Activated naive CD4-positive, alpha-beta T cell treated with anti-CD3 and anti-CD28 coated beads, Interleukin-2, amount 50 U/mL, for 16 hours (primary cell): ENCODE data around the gene FES.

ENCODE experiments used
- DNase-seq: peaks from one replicate; pipeline ENCODE4 v3.0.0-alpha.2; 2020

FES gene

DNA sequence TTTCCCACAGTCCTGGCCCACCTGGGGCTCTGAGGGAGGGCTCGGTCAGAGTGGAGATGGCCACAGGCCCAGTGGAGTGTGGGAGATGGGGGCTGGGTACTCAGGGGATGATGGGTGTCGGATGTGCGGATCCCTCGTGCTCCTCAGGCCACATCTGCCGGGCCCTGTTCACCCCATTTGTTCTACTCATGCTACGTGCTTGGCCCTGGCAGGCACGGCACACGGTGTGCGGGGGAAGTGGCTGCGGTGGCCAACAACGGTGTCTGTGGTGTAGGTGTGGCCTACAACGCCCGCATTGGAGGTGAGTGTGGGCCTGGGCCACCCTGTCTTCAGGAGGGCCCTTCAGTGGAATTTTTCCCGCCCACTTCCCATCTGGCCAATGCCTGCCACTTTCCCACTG is 7.0 kb upstream of the FES start:
- DNase-seq: no peak

DNA sequence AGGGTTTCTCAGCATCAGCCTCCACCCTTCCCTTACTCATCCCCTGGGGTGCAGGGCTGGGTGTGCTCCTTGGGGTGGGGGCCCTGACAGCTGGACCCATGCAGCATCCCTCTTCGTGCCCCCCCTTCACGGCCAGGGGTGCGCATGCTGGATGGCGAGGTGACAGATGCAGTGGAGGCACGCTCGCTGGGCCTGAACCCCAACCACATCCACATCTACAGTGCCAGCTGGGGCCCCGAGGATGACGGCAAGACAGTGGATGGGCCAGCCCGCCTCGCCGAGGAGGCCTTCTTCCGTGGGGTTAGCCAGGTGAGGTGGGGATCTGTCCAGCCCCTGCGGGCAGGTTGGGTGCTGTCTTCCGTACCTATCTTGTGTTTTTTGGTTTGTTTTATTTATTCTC is 6.3 kb upstream of the FES start:
- DNase-seq: no peak

GRCh38 chr15:90878660-90879059 is 5.6 kb upstream of the FES start:
- DNase-seq: no peak

DNA sequence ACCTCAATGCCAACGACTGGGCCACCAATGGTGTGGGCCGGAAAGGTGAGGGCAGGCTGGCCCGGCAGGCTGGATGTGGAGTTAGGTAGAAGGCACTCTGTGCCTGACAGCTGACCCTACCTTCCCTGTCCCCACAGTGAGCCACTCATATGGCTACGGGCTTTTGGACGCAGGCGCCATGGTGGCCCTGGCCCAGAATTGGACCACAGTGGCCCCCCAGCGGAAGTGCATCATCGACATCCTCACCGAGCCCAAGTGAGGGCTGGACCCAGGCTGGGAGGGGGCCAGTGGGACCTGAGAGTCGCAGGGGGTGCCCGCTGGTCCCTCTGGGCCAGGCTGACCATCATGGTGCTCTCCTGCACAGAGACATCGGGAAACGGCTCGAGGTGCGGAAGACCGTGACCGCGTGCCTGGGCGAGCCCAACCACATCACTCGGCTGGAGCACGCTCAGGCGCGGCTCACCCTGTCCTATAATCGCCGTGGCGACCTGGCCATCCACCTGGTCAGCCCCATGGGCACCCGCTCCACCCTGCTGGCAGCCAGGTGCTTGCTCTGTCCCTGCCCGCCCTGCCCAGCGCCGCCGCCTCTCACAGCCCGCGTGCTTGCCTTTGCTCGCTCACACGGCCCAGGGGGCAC is 4.5 kb upstream of the FES start:
- no peak for DNase-seq

- no peak for DNase-seq
Observed at GRCh38 chr15:90880381-90881145, 3.7 kb upstream of the FES start.

DNA sequence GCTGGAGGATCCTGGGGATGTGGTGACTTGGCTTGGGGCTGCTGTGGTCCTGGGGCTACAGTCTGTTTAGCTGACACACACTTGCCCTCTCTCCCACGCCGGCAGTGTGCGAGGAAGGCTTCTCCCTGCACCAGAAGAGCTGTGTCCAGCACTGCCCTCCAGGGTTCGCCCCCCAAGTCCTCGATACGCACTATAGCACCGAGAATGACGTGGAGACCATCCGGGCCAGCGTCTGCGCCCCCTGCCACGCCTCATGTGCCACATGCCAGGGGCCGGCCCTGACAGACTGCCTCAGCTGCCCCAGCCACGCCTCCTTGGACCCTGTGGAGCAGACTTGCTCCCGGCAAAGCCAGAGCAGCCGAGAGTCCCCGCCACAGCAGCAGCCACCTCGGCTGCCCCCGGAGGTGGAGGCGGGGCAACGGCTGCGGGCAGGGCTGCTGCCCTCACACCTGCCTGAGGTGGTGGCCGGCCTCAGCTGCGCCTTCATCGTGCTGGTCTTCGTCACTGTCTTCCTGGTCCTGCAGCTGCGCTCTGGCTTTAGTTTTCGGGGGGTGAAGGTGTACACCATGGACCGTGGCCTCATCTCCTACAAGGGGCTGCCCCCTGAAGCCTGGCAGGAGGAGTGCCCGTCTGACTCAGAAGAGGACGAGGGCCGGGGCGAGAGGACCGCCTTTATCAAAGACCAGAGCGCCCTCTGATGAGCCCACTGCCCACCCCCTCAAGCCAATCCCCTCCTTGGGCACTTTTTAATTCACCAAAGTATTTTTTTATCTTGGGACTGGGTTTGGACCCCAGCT is 2.9 kb upstream of the FES start:
- DNase-seq: no peak

- no peak for DNase-seq
Observed at GRCh38 chr15:90881978-90882721, 2.2 kb upstream of the FES start.

DNA sequence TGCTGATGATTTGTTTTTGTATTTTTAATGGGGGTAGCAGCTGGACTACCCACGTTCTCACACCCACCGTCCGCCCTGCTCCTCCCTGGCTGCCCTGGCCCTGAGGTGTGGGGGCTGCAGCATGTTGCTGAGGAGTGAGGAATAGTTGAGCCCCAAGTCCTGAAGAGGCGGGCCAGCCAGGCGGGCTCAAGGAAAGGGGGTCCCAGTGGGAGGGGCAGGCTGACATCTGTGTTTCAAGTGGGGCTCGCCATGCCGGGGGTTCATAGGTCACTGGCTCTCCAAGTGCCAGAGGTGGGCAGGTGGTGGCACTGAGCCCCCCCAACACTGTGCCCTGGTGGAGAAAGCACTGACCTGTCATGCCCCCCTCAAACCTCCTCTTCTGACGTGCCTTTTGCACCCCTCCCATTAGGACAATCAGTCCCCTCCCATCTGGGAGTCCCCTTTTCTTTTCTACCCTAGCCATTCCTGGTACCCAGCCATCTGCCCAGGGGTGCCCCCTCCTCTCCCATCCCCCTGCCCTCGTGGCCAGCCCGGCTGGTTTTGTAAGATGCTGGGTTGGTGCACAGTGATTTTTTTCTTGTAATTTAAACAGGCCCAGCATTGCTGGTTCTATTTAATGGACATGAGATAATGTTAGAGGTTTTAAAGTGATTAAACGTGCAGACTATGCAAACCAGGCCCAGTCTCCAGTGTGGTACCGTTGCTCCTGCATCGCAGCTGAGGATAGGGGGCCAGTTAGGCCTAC is 1.4 kb upstream of the FES start:
- no peak for DNase-seq

DNA sequence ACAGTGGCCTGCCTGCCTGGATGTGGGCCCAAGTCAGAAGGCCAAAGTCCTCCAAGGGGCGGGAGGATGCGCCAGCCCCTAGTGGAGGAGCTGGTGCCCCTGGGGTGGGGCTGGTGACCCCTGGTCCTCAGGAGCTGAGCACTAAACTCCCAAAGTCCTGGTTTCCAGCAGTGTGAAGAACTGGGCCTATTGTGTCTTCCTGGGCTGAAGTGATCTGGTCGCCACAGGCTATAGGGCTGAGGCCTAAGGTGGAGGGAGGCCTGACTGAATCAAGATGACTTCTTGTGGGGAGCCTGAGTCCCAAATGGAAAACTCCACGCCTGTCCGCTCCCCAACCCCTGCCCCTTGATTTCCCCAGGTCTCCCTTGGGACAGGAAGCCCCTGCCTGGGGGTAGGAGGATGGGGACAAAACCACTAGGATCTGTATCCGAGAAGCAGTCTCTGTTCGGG is 753 bp upstream of the FES start:
- DNase-seq: no peak

- DNase-seq: no peak
Observed at GRCh38 chr15:90884719-90885431, 571 bp downstream of the FES start.

- peak; percentile 80 for DNase-seq
Observed at GRCh38 chr15:90885432-90886290, 1.4 kb downstream of the FES start.

GRCh38 chr15:90886291-90886614 is 1.9 kb downstream of the FES start:
- DNase-seq: no peak

DNA sequence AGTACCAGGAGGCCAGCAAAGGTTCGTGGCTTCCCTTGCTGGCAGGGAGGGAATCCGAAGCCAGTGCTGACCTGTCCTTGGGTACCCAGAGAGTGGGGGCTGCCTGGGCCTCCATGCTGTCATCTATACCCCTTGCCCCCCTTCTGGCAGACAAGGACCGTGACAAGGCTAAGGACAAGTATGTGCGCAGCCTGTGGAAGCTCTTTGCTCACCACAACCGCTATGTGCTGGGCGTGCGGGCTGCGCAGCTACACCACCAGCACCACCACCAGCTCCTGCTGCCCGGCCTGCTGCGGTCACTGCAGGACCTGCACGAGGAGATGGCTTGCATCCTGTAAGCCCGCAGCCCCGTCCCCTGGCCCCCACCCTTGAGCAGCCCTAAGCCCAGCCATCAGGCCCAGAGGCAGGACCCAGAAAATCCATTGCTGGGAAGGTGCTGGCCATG is 2.8 kb downstream of the FES start:
- DNase-seq: no peak

DNA sequence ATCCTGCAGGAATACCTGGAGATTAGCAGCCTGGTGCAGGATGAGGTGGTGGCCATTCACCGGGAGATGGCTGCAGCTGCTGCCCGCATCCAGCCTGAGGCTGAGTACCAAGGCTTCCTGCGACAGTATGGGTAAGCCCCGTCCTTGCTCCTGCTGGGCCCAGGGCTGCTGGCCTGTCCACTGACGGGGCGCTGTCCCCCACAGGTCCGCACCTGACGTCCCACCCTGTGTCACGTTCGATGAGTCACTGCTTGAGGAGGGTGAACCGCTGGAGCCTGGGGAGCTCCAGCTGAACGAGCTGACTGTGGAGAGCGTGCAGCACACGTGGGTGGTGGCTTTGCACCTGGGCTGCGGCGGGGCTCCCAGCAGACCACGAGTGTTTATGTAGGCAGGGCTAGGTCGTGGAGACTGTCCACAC is 5.0 kb downstream of the FES start:
- DNase-seq: no peak

- no peak for DNase-seq
Observed at GRCh38 chr15:90889736-90890456, 5.6 kb downstream of the FES start.

- no peak for DNase-seq
Observed at GRCh38 chr15:90890839-90891238, 6.5 kb downstream of the FES start.

- no peak for DNase-seq
Observed at GRCh38 chr15:90891346-90891949, 7.1 kb downstream of the FES start.

- no peak for DNase-seq
Observed at GRCh38 chr15:90892023-90892422, 7.7 kb downstream of the FES start.

- no peak for DNase-seq
Observed at GRCh38 chr15:90892498-90893174, 8.3 kb downstream of the FES start.
